Keratinocyte (primary cell): ENCODE results near the gene TFAP2B.

Experiments
- CTCF ChIP-seq, 3 experiments: IDR thresholded peaks in 1 of 3; conservative IDR thresholded peaks in 1 of 3; optimal IDR thresholded peaks in 1 of 3; 2 replicates in 2 of 3; 3 replicates in 1 of 3; pipeline versions ENCODE3 to v1.5.1; 2011; ENCODE audit warnings: low read length in 3 of 3, mild to moderate bottlenecking in 3 of 3, moderate library complexity in 2 of 3, control low read depth in 1 of 3, inconsistent platforms in 1 of 3; ENCODE audit not compliant: insufficient read depth in 2 of 3; ENCODE audit errors: extremely low read depth in 1 of 3
- EZH2 ChIP-seq: IDR thresholded peaks from one replicate; pipeline ENCODE4 v1.6.1; 2012; ENCODE audit warnings: inconsistent platforms, mild to moderate bottlenecking, low read length, moderate library complexity

DNA sequence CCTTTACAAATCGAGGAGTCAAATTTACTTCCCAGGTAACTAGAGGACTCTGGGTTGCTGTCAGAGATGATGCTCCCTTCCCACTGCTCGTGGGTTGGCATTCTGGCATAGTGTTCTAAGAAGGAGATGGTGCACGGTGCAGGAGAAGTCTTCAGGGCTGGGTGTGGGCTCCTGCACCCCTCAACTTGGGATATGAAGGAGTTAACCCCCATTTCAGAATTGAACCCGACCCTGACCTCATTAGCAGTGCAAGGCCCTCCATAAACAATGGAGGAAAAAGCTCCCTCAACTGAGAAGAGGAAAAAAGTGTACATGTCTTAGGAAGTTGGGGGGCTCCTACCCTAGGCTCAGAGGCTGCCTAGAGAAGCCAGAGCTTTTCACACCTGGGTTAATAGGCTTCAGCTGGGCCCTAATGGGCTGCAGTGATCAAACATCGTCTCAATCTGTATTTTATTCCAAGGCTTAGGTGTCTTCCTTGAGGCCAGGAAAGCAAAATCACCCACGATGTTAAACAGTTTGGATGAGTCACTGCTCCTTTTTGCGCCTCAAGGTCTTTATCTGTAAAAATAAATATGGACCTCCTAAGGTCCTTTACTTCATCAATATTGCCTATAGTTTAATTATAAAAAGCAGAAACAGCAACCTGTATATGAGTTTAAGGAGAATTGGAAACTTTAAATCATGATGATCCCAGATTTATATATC, 29.4 kb downstream of the TFAP2B start:
- TF ChIP-seq CTCF (optimal IDR thresholded peaks at IDR 0.05 in 1 of 3, IDR thresholded peaks at IDR 0.05 in 1 of 3, conservative IDR thresholded peaks at IDR 0.05 in 1 of 3; ENCODE audit: extremely low read depth in 1 of 3, insufficient read depth in 2 of 3, low read length in 3 of 3) (no peak), EZH2 (no peak)
